GM12874 (cell line): ENCODE results near the gene CACNG5.

Source experiments
- TF ChIP-seq, protein P1 (sequence below): IDR thresholded peaks from 2 replicates; pipeline ENCODE4 v1.5.1; 2011; ENCODE audit warnings: low read depth, mild to moderate bottlenecking, control low read depth, low read length, moderate library complexity; ENCODE audit not compliant: insufficient read depth

The CACNG5 gene

DNA sequence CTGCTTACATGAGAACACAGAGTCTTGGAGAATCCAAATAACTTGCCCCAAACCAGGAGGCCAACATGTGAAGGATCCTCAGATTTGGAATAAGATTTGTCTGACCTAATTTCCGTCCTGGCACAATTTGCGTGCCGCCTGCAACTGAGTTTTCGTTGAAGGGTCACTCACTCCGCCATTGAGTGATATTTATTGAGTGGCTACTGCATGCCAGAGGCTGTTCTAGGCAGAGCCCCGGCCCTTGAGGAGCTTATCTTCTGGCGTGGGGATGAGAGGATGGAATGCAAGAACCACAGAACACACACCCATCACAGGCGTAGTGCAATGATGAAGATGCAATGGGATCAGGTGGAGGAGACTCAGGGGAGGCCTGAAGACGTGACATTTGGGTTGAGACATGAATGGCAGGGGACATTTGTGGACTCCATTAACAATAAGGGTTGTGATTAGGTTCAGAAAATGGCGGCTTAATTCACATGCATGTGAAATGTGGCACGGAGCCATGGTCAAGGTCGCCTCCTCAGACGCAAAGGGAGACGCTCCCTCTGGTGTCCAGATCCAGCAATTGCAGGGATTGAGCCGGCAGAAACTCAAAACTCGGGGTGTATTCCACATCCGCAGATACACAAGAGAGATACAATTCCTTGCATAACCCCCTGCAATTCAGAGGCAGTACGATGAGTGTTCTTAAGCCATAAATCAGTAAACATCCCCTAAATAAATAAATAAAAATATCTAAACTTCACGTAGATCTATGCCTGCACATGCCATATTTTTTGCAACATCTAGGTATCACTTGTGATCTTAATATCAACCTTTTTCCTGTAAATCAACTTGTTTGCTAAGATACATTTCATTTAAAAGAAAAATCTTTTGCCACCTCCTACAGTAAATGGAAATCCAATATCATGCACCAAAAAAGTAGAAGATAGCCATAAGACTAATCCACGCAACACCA is 71.7 kb downstream of the CACNG5 start:
- TF ChIP-seq, protein P1, sequence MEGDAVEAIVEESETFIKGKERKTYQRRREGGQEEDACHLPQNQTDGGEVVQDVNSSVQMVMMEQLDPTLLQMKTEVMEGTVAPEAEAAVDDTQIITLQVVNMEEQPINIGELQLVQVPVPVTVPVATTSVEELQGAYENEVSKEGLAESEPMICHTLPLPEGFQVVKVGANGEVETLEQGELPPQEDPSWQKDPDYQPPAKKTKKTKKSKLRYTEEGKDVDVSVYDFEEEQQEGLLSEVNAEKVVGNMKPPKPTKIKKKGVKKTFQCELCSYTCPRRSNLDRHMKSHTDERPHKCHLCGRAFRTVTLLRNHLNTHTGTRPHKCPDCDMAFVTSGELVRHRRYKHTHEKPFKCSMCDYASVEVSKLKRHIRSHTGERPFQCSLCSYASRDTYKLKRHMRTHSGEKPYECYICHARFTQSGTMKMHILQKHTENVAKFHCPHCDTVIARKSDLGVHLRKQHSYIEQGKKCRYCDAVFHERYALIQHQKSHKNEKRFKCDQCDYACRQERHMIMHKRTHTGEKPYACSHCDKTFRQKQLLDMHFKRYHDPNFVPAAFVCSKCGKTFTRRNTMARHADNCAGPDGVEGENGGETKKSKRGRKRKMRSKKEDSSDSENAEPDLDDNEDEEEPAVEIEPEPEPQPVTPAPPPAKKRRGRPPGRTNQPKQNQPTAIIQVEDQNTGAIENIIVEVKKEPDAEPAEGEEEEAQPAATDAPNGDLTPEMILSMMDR = peak; percentile 91

DNA sequence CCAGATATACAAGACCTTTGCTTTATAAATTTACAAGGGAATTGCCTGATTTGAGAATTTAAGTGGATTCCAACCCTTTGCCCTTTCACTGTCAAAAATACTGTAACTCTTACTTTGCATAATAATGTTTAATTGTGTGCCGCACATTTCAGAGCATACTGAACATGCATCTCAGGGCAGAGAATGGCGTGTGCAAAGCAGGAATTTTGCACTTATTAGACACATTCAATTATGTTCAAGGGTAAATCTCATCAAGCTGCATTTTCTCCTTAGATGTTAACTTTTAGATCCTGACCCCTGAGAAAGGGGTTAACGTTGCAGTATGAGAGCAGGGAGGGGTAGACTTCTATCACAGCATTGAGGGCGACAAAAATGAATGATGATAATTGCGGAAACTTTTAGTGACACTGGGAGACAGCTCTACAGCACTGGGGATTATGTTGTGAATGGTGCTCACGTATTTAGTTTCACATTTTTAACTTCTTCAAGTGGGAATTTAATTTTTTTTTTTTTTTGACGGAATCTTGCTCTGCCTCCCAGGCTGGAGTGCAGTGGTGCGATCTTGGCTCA is 75.0 kb downstream of the CACNG5 start:
- TF ChIP-seq, protein P1 = no peak

DNA sequence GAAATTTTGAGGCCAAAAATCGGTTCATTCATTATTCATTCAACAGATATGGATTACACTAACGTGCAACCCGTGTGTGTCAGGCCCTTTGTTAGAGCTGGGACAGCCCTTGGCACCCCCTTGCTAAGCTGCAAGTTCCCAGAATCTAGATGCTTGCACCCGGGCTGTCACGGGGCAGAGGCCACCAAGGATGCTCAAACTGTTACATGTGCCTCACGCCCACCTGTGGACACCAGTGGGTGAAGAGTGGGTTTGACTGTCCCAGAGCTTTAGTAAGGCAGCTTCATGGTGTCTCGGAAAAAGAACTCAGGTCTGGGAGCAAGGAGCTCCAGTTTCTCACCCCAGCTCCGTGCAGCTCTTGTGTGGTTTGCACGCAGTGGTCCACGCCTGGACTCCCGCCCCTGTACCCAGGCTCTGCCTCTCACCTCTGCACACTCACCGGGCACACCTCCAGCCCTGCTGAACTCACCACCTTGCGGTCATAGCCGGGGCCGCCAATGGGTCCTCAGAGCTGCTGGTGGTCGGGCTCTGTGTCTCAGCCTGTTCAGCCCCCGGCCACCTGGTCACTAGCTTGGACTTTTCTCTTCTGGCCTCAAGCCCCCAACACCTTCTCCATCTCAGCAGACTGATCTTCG is 75.9 kb downstream of the CACNG5 start:
- TF ChIP-seq, protein P1 = no peak

DNA sequence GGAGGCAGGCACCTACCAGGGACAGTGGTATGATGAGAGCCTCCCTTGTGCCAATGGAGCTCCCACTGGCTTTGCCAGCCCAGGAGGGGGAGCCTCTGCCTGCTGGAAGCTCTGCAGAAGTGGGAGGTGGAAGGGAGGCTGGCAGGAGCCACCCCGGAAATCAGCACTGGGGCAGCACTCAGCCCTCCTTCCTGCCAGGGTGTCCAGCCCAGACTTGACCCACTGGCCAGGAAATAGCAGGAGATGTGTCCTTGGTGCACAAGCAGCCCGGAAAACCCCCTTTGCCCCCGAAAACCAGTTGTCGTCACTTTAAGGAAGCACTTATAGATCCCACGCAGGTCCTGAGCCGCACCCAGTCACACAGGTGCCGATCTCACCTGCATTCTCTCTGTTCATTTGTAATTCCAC is 80.3 kb downstream of the CACNG5 start:
- TF ChIP-seq, protein P1 = 0 out of 2 replicates have a peak, but pooled peaks have one; percentile 6

DNA sequence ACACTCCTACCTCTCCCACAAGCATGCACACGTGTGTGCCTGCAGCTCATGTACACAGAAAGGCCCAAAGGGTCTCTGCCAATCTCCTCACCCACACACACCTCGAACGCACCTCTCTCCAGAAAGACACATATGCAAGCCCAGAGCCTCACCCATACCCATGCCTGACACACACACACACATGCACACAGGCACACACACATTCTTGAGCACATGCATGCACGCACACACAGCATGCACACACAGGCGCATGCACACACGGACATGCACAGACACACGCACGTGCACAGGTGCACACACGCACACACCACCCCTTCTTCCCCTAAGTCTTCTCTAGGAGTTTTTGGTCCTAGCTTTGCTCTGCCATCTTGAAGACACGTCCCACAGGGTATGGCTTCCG is 80.9 kb downstream of the CACNG5 start:
- TF ChIP-seq, protein P1 = no peak

DNA sequence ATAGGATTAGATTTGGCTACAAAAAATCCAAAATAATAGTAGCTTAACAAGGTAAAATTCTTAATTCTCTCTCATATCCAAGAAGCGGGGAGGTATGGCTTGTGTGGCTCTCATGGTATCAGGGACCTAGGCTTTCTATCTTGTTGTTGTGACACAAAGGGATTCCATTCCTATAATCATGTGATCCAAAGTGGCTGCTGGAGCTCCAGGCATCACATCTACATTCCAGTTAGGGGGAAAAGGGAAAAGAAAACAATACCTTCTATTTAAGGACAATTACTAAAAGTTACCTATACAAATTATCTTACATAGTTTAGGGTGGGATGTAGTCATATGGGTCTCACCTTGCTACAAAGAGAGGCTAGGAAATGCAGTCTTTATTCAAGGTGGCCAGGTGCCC is 82.0 kb downstream of the CACNG5 start:
- TF ChIP-seq, protein P1 = no peak

DNA sequence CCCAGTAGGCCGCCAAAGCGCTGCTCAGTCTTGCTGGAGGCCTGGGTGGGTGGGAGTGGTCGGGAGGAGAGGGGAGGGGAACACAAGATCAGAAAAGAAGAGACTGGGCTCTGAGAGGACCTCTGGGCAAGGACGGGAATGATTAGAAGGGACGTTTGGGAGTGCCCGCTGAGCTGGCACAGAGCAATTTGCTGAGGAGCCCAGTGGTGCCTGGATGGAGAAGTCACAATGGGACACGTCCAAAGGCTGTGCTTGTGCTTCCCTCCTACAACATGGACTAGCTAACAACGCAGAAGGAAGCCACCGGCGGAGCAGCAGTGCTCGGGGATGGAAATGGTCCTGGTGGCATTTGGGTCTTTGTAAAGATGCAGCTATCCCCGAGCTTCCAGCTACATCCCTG is 84.0 kb downstream of the CACNG5 start:
- TF ChIP-seq, protein P1 = no peak
